ENCODE data around the gene SND1.
"Not testable (repeated sequence)": the region's sequence is repeated elsewhere in the genome, so short reads cannot be mapped to it uniquely, and the experiment has no call there.

The SND1 gene

DNA sequence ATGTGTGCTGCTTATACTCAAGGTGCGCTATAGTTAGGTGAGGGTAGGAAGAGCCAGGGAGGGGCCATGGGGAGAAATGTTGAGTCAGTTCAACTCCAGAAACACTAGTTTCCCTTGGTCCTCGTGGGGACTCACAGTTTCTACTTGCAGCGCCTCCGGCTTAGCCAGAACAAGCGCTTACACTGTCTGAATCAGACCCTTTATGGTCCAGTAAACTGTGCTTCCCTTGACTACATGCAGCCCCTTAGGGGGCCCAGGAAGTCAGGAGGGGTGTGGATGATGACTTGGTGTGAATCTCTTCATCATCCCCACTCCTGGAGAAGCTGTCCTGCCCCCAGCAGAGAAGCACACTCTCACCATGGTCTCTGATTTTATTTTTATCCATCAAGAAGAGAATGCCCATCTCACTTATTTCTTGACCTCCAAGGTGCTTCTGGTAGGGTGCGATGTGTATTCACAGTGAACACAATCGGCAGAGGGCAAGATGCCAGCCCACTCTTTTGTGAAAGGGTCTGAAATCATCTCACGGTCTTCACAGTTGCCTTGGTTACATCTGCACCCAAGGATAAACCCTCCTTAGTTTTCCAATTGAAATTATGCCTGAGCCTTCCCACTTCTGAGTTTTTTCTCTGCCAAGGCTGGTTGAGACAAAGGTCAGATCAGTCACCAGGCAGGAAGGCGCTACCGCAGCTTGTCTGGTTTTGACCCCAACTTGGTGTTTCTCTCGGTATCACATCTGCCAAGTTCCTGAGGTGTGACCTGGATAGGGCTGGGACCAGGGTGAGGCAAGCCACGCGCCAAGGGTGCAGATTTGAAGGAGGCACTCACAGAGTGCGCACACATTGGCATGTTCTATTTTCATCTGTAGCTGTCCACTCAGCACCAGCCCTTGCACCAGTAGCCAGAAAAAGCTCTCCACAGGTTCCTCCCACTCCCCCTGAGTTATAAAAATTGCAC is 441.9 kb downstream of the SND1 start:
- DNase-seq, result no peak

DNA sequence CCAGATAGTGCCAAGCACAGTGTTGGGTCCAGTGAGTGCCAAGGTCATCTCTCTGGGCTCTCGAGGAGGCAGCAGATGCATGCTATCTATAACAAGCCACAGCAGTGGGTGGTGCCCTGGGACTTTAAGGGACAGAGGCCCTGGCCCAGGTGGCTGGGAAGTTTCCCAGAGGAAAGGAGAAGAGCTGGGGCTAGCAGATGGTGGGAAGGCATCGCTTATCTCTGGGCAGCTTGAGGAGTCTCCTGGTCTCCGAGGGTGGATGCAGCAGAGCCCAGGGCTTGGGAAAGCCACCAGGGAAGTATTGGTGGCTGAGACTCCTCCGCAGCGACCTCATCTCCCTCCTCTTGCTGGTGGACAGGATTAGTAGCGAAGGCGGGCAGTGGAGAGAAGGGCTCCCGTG is 442.7 kb downstream of the SND1 start:
- DNase-seq, result no peak

DNA sequence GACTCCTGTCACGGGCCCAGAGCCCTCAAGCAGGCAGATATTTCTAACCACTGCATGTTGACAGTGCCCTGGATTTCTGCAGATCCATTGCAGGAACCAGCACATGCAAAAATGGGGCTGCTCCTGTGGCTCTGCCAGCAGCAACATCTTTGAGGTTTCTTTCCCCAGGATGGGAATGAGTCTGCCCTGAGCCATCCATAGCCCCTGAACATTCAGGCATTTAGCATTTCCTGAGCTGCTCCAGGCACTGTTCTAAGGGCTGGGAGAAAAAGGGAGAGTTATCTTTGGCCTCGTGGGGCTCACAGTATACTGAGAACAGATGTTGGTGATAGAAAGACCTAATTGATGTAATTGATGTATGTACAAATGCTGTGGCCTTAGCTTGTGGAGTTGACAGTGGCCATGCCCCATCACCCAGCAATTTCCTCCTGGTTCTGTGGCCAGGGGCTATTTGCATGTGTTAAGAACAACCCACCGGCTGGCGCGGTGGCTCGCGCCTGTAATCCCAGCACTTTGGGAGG is 445.3 kb downstream of the SND1 start:
- no peak for DNase-seq

DNA sequence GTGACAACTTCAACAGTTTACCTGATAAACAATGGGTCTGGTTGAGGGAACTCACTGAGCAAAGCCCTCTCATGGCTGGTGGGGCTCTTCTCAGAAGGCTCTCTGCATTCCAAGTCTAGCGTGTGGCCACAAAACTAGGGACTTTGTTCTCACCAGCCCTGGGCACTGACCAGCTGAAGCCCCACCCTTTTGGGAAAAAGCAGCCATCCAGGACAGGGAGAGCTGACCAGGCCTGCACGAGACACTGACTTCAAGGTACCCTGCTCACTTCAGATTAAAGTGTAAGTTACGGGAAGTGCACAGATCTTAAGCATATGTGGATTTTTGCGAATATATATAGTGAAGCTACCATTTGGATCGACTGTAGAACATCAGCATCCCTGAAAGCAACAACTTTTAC is 446.6 kb downstream of the SND1 start:
- DNase-seq, result no peak

DNA sequence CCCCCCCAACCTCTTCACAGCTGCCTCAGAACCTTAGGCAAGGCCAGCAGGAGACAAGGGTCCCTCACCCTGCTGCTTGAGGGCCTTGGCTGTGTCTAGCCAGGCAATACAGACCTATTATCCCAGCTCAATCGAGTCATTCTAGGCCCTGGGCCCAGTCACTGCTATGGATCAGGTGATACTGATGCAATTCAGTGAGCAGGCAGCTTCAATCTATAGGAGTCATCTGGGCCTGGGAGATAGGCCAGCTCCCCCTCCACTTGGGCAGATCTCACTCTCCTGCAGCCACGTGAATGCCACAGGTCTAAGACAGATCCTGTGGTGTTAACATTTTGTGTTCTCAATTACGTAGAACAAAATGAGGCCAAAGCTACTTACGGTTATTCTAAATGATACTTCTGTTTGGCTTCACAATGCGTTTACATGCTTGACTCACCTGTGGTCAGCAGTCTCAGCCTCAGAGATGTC is 447.2 kb downstream of the SND1 start:
- no peak for DNase-seq

DNA sequence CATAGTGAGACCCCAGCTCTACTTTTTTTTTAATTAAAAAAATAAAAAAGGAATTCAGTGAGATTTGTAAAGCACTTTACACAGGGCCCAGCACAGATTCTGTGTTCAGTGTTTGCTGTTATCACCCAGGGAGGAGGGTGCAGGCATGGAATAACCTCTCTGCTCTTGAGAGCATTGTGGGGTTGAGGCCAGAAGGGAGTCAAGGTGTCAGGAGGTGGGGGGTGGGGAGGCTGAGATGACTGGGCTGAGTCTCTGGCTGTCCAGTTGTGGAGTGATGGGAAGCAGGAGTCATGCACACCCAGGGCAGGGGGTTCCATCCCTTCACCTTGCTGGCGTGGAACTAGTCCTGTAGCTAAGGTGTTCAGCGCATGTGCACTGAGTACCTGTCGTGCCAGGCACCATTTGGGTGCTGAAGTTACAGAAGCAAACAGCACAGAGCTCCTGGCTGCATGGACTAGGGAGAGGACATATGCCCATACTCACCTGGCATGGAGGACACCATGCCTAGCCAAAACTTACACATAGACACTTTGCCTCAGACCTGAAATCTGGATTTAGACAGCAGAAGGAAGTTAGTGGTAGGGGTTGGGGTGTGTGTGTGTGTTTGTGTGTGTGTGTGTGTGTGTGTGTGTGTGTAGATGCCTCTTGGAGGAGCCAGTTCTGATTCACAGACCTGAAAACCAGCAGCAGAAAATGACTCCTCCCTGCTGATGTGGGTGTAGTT is 448.4 kb downstream of the SND1 start:
- DNase-seq, result no peak

DNA sequence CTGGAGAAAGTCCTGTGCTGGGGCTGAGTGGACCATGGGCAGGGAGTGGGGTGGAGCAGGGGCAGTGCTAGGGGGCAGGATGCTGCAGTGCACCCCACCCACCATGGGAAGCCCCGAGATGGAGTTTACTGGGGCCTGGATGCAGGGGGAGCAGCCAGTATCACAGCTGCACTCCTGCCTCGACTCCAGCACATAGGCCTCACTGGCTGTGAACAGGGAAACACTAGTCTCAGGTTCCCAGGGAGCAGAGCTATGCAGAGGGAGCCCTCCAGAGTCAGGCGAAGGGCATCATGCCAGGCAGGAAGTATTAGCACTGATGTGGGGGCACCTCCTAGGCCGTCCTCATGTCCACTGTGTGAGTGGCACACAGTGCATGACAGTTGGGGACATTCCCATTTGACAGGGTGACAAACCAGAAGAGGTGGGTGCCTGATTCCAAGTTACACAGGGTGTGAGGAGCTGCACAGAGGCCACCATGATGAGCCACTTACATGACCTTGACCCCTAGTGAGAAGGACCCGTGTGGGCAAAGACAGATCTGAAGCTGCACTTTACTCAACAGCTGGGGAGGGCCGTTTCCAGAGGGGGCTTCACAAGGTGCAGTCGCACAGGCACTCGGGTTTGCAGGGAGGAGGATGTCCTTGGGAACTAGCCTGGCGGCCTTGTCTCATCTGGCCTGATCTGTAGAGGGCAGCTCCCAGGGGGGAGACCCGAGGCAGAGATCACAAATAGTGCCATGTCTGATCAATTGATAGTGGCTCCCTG is 449.1 kb downstream of the SND1 start:
- DNase-seq, result no peak

DNA sequence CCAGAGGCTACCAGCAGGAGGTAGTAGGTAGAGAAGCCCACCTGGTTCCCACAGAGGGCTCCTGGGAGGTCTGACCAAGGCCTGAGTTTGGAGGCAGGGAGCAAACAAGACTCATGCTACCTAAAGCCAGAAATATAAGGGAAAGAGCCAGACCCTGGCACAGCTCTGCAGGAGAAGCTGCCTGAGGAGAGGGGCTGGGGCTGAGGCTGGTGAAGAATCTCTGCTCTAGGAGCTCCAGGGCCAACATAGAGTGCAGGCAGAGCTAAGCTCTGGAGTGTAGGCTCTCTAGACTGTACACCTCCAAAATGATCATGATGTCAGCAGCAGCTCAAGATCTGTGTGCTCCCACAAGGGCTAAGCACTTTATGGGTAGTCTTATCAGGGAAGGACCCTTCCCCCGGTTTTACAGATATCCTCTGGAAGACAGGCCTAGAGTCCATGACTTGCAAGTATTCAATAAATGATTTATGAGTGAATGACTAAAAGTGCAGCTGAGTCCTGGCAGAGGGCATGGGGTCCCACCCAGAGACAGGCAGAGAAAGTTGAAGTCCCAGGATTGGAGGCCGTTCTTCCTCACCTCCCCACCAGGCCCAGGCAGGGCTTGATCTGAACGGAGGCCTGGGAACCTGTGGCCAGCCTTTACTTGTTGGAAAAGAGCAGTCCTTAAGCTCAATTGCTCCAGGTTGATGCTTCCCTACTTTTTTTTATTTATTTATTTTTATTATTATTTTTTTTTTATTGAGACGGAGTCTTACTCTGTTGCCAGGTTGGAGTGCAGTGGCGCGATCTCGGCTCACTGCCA is 450.7 kb downstream of the SND1 start:
- DNase-seq, result no peak

DNA sequence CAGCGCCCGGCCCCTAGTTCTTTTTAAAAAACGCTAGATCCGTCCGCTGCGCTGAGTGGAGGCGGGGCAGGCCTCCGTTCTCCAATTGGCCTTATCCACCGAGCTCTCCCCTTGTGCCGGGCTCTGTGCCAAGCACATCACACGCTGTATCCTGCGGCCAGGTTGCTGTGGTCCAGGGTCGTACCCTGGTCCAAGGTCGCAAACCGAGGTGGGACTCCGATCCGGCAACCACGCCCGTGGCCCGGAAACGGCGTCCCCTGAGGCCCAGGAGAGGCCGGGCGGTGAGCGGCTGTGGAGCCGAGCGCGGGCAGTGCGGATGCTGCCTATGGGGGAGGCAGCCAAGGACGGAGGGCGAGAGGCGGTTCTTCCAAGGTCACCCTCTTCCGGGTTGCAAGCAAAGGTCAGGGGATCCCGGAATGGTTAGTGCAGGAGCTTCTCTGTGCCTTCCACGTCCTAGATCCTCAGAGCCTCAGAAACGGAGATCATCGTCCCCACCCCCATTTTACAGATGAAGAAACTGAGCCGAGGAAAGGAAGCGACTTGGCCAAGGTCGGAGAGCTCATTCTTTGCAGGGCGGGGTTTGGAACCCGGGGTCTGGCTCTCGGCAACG is 451.6 kb downstream of the SND1 start:
- no peak for DNase-seq

DNA sequence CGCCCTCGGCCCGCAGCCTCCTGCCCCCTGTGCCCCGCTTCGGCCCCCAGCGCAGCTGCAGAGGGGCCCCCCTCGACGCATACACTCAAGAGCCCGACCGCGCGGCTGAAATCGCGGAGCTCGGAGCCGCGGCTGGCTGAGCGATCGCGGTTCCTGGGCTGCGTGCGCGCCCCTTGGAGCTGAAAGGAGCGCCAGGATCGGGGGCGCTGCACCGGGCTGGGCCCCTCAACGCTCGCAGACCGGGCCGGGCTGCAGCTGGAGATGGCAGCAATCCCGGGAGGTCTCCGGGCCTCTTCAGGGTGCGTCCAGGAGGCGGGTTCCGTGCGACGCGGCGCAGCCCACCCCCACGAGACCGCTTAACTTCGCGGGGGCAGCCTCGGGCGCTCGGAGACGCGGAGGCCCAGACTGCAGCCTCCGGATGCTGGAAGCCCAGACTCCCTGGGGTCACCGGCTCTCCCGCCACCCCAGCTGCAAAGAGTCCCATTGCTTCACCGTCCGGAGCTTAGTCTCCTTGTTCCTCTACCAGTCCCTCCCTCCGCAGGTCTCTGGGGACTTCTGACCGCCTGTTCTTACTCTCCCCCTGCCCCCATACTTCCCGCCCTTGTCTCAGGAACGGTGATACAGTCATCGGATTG is 452.2 kb downstream of the SND1 start:
- no peak for DNase-seq

DNA sequence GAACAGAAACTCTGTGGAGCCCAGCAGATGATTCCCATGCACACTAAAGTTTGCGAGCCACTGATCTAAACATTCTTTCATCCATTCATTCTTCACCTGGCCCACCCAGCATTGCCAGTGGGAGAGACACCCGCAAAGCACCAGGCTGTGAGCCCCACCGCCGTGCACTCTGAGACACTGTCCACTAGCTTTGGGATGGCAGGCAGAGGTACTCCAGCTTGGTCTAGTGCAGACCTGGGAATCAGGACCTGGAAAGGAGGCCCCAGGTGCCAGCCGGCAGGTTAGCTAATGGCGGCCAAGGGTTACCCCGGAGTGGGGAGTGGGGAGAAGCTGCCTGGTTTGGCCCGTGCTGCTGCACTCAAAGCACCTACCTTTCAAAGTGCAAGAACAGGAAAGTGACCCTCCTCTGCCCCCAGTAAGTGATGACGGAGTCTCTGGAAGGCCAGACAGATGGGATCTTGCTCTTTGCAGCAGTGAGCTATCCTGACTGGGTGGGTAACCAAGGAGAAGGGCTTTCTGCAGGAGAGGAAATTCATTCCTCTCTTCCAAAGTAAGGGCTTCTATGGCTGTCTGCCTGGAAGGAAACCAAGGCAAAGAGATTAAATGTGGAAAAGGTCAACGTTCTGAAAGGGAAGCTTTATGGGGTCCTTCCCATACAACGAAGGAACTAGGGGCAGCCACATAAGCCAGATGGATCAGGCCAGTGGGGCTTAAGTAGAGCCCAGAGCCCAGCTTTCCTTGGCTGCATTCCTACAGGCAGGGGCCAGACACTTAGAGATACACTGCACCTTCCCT is 453.4 kb downstream of the SND1 start:
- no peak for DNase-seq

DNA sequence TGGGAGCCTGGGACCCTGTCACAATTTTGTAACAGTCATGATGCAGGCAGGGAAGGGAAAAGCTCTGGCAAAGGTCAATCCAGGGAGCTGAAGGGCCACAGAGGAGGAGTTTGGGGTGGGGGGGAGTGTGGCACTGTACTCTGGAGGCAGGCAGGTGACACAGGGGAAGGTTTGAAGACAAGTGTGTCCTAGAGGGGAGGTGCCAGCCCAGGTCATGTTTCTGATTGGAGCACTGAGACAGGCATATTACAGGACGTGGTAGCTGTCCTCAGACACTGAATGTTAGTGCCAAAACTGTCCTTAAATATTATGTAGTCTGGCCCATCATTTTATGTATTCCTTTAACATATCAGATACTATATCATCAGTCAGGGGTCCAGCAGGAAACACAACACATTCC is 454.8 kb downstream of the SND1 start:
- DNase-seq, result no peak

DNA sequence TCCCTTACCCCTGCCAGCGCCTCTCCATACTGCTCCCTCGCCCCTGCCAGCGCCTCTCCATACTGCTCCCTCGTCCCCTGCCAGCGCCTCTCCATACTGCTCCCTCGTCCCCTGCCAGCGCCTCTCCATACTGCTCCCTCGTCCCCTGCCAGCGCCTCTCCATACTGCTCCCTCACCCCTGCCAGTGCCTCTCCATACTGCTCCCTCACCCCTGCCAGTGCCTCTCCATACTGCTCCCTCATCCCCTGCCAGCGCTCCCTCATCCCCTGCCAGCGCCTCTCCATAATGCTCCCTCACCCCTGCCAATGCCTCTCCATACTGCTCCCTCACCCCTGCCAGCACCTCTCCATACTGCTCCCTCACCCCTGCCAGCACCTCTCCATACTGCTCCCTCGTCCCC is 455.5 kb downstream of the SND1 start:
- not testable (repeated sequence) for DNase-seq

DNA sequence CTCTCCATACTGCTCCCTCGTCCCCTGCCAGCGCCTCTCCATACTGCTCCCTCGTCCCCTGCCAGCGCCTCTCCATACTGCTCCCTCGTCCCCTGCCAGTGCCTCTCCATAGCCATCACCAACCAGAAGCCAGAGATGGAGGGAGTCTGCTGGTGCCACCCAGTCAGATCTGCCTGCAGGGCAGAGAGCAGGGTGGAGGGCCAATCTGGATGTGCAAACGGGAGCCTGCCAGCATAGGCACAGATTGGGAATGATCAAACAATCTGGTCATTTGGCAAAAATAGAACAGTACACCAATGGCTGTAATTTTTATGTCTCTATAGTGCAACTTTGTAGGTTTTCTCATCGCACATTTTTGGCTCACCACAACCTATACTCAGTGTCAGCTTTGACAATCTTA is 456.1 kb downstream of the SND1 start:
- DNase-seq, result no peak

DNA sequence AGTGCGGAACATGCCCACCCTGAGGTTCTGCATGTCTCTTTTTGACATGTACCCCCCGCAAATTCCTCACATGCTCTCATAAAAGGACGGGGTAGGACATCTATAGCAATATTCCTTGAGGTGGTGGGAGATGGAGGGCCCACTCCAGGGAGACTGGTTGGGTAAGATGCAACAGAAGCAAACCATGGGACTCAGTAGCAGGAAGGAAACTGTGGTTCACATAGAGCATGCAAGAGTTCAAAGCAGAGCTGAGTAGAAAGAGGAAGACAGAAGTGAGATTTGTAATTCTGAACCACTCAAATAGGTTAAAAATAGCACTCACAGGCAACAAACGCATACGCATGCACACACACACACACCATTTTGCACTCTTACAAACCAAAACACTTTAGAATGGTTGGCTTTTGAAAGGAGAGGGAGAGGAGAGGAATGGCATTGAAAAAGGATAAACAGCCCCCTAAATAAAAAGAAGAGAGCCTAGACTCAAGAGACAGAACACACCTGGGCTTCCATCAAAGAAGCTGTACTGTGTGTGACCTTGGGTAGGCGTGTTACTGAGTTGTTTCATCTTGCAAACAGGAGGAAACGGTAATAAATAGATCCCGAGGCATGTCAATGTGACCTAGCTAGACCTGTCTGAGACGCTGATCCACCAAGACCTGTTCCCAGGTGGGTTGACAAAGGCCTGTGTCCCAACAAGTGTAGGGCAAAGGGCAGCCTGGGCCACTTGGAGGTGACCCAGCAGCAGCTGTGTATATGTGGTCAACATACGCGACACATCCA is 456.8 kb downstream of the SND1 start:
- no peak for DNase-seq

DNA sequence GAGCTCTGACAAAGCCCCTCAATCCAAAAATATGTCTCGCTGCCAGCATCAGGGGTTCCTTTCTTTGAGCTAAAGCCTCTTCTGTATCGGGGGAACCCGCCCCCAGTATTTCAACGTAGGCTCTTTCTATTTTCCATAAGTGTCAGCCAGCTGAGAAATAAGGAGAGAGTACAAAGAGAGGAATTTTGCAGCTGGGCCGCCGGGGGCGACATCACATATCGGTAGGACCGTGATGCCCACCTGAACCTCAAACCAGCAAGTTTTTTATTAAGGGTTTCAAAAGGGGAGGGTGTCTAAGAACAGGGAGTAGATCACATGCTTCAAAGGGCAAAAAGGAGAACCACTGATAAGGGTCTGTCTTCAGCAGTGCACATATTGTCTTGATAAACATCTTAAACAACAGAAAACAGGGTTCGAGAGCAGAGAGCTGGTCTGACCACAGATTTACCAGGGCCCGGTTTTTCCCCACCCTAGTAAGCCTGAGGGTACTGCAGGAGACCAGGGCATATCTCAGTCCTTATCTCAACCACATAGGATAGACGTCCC is 457.5 kb downstream of the SND1 start:
- not testable (repeated sequence) for DNase-seq

DNA sequence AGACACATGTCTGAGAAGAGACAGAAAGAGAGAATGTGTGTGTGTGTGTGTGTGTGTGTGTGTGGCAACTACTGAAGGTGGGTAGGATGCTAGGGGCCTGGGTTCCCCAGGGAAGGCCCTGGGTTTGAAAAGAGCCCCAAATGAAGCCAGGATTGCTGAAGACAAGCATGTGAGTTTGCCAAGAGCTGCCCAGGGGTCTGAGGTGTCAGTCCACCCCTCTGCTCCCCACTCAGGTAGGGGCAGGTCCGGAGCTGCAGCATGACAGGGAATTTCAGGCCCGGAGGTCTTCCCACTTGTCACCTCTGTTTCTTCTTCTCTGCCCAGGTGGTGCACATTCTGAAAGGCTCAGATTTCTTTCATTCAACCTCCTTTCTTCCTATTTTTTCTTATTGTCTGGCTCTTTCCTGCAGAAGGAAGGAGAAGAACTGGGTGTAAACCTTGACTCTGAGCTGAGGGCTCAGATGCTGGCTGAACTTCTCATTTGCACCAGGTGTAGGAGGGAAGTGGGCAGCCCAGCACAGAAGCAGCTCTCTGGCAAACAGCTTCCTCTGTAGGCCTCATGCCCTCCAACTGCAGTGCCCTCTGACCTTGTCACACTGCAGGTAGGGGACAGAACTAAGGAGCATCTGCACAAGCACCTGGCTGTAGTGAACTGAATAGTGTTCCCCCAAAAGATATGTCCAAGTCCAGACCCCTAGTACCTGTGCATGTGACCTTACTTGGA is 458.8 kb downstream of the SND1 start:
- no peak for DNase-seq

DNA sequence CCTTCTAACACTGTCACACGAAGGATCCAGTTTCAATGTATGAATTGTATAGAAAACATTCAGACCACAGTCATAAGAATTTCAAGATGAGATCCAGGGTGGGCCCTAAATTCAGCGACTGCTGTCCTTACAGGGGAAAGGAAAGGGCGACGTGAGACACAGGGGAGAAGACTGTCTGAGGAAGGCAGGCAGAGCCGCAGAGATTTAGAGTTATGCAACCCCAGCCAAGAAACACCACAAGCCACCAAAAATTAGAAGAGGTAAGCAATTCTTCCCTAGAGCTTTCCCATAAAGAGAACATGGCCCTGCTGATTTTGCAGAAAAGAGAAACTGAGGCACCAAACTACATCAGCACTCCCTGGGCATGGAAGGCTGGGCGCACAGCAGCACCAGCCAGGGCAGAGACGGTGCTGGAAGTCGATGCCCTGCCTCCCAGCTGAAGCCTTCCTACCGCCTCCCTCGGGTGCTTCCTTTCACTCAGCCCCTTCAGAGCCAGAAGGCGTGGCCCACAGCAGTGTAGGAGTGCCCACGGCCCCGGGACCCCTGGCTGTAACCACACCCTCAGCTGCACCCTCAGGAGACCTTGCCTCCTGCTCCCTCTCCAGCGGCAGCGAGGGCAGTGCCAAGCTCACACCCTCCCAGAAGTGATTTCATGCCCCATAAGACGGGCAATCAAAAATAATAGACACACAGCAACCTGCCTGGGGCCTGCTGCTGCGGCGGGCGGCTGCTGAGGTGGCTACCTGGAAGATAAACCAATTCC is 460.2 kb downstream of the SND1 start:
- DNase-seq, result no peak

Measured in NCI-H2081 treated with DMSO at 0.1 percent for 48 hours (cell line).